ENCODE measurements around the gene TSPEAR. TPM values are rescaled to one million over a fixed set of nuclear protein-coding genes. Genes with fewer than 3 reads are reported as not detected.

Gene TSPEAR
- total and polyA plus RNA-seq, 9 of the 15 experiments (the other 6 are each of a cell fraction or from before 2014, with no cell fraction given): not detected

- TF ChIP-seq NR2F6 (CRISPR knock-in tag; IDR thresholded peaks at IDR 0.05): no peak
- TF ChIP-seq ZKSCAN8 (CRISPR knock-in tag; IDR thresholded peaks at IDR 0.05): no peak
- no peak for TF ChIP-seq NCOR1 (IDR thresholded peaks at IDR 0.05)
- no peak for TF ChIP-seq BCL6 (CRISPR knock-in tag; IDR thresholded peaks at IDR 0.05)
- TF ChIP-seq RERE (CRISPR knock-in tag; IDR thresholded peaks at IDR 0.05; ENCODE audit: borderline replicate concordance): 0 out of 2 replicates have a peak, but pooled peaks have one; percentile 38
- no peak for TF ChIP-seq PTRF (tag; IDR thresholded peaks at IDR 0.05)
Observed at GRCh38 chr21:44572959-44573583, 138.3 kb downstream of the TSPEAR start (continued).
